ENCODE results near the gene BICC1.

DNA sequence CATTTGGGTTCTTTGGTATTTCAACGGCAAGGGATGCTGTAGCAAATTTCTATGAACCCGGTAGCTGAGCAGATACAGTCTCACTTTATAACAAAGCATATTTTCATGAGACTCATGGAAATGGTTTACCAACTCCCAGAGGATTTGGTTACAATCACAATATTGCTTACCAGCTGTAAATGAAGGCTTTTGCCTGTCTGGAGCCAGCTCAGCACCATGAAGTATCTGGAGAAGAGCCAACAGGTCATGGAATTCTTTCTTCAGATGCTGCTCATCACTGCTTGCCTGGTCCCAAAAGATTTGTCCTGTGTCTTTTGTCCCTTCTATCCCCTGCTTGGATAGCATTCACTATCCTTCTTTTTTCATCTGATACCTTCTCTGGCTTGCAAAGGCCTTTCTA is 346.9 kb downstream of the BICC1 start:
- TF ChIP-seq CTCF (optimal IDR thresholded peaks at IDR 0.05 in 1 of 3, IDR thresholded peaks at IDR 0.05 in 1 of 3, conservative IDR thresholded peaks at IDR 0.05 in 1 of 3; ENCODE audit: extremely low read depth in 1 of 3, insufficient read depth in 2 of 3, low read length in 3 of 3), result no peak
- TF ChIP-seq EZH2 (IDR thresholded peaks at IDR 0.05; ENCODE audit: low read length), result no peak

Measured in keratinocyte (primary cell).